Astrocyte (in vitro differentiated cells and primary cell): ENCODE measurements around the gene CMIP. TPM values are rescaled to one million over a fixed set of nuclear protein-coding genes. Genes with fewer than 3 reads are reported as not detected.
A peak's percentile ranks its signal among the peaks of the same experiment; 100 is the strongest.

Source experiments
- DNase-seq: peaks from one replicate; pipeline ENCODE4 v3.0.0-alpha.2; 2010; ENCODE audit warnings: low read depth
- FAIRE-seq: peaks from 2 replicates; lab custom pipeline; 2011; peaks lifted over from hg19 to GRCh38; lab: Jason Lieb, UNC
- H2AFZ ChIP-seq: 2 replicates; pipeline ENCODE4 v1.6.0; 2012; ENCODE audit warnings: low read depth, low read length, inconsistent platforms
- H3K27ac ChIP-seq: 2 replicates; pipeline ENCODE4 v1.5.1; 2011; ENCODE audit warnings: low read depth, low read length, inconsistent platforms
- H3K27me3 ChIP-seq: 2 replicates; pipeline ENCODE4 v1.6.0; 2011; ENCODE audit warnings: low read length, inconsistent platforms; ENCODE audit not compliant: insufficient read depth
- H3K36me3 ChIP-seq: 2 replicates; pipeline ENCODE4 v1.5.1; 2011; ENCODE audit warnings: low read length, inconsistent platforms; ENCODE audit not compliant: insufficient read depth
- H3K4me1 ChIP-seq: 2 replicates; pipeline ENCODE4 v1.5.1; 2011; ENCODE audit warnings: low read length, inconsistent platforms; ENCODE audit not compliant: insufficient read depth
- H3K4me2 ChIP-seq: 2 replicates; pipeline ENCODE4 v1.6.0; 2012; ENCODE audit warnings: low read length, inconsistent platforms
- H3K4me3 ChIP-seq: 2 replicates; pipeline ENCODE4 v1.5.1; 2011; ENCODE audit warnings: low read depth, mild to moderate bottlenecking, low read length, inconsistent platforms; ENCODE audit not compliant: insufficient read depth
- H3K79me2 ChIP-seq: 2 replicates; pipeline ENCODE4 v1.6.0; 2012; ENCODE audit warnings: mild to moderate bottlenecking, low read length, inconsistent platforms; ENCODE audit not compliant: insufficient read depth
- H3K9ac ChIP-seq: 2 replicates; pipeline ENCODE4 v1.6.0; 2012; ENCODE audit warnings: mild to moderate bottlenecking, low read length, inconsistent platforms
- H3K9me3 ChIP-seq: 2 replicates; pipeline ENCODE4 v1.5.1; 2012; ENCODE audit warnings: low read depth, mild to moderate bottlenecking, low read length, inconsistent platforms; ENCODE audit not compliant: insufficient read depth
- H4K20me1 ChIP-seq: 2 replicates; pipeline ENCODE4 v1.6.0; 2012; ENCODE audit warnings: low read length, inconsistent platforms; ENCODE audit not compliant: insufficient read depth
- H3K27ac Mint-ChIP-seq: one replicate; pipeline ENCODE4 v1.8.0; 2021; ENCODE audit warnings: mild to moderate bottlenecking, mixed read lengths; ENCODE audit not compliant: unreplicated experiment
- H3K27me3 Mint-ChIP-seq: one replicate; pipeline ENCODE4 v1.8.0; 2021; ENCODE audit warnings: low read depth, mixed read lengths; ENCODE audit not compliant: unreplicated experiment
- H3K36me3 Mint-ChIP-seq: one replicate; pipeline ENCODE4 v1.8.0; 2021; ENCODE audit warnings: low read depth, mixed read lengths; ENCODE audit not compliant: unreplicated experiment
- H3K4me1 Mint-ChIP-seq: one replicate; pipeline ENCODE4 v1.8.0; 2021; ENCODE audit warnings: low read depth, mixed read lengths; ENCODE audit not compliant: unreplicated experiment
- H3K4me3 Mint-ChIP-seq: one replicate; pipeline ENCODE4 v1.8.0; 2021; ENCODE audit warnings: mild to moderate bottlenecking, moderate library complexity, mixed read lengths; ENCODE audit not compliant: unreplicated experiment
- H3K9me3 Mint-ChIP-seq: one replicate; pipeline ENCODE4 v1.8.0; 2021; ENCODE audit warnings: mild to moderate bottlenecking, mixed read lengths; ENCODE audit not compliant: unreplicated experiment
- EZH2 ChIP-seq: IDR thresholded peaks from 2 replicates; pipeline ENCODE4 v1.6.1; 2012; ENCODE audit warnings: mild to moderate bottlenecking, low read length, inconsistent platforms; ENCODE audit not compliant: insufficient read depth
- total RNA-seq: library from RNA; stranded (reverse); gene quantifications from 2 replicates; pipeline ENCODE4 v1.2.1, GENCODE V29; 2021
- TF ChIP-seq, protein P1 (sequence below): IDR thresholded peaks from 2 replicates; pipeline ENCODE4 v1.5.1; 2011; ENCODE audit warnings: low read depth, mild to moderate bottlenecking, inconsistent platforms, low read length, moderate library complexity; ENCODE audit not compliant: insufficient read depth

CMIP gene
- total RNA-seq, 1 donor from 2014 or later: 71.5 TPM

DNA sequence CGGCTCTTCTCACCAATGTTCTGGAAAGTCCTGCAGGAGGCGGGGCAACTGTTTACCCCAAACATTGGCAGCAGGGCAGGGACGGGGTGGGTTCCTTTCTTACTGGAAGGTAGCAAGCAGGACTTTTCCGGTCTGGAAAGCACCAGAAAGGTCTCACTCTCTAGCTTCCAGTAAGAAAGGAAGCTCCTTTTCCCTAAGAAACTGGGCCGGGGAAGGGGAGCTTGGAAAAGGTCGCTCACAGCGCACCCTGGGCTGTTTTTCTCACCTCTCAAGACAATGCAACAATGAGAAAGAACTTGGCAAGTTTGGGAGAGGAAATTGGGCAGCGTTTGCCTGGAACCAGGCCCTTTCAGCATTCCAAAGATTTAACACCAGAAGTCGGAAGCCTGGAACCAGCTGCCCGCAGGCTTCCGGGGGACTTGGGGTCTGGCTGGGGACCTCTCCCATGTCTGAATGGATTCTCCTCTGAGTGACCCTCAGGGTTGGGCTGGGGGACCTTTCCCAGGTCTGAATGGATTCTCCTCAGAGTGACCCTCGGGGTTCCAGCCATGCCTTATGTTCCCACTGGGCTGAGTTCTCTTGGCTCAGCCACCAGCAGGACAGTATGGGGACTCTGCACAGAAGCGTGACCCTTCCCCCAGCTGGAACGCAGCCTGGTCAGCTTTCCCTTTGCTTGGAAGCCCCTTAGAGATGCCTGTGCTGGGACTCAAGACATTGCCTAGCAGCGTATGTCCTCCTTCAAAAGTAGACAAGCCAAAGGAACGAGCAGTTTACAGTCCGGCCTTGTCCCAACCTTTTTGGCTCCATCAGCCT is 167.9 kb downstream of the CMIP start:
- Histone ChIP-seq H3K27me3 (no peaks in the 10 kb centered on the region), H3K79me2 (peaks cover 37% of the 10 kb centered on the region), H3K9ac (no peak overlapping the region), H3K9me3 (no peaks in the 10 kb centered on the region), H3K4me1 (peaks cover 34% of the 10 kb centered on the region), H3K4me2 (no peak overlapping the region), H3K4me3 (no peak overlapping the region), H2AFZ (no peak overlapping the region), H3K27ac (no peak overlapping the region), H4K20me1 (peaks cover 97% of the 10 kb centered on the region), H3K36me3 (peaks cover 5% of the 10 kb centered on the region)
- Mint-ChIP-seq H3K9me3 (peaks cover under 1% of the 10 kb centered on the region), H3K27ac (no peak overlapping the region), H3K27me3 (no peaks in the 10 kb centered on the region), H3K4me1 (peaks cover 45% of the 10 kb centered on the region), H3K36me3 (peaks cover 7% of the 10 kb centered on the region), H3K4me3 (no peak overlapping the region)
- FAIRE-seq (no peak), DNase-seq (peak; percentile 48)
- TF ChIP-seq, protein P1, sequence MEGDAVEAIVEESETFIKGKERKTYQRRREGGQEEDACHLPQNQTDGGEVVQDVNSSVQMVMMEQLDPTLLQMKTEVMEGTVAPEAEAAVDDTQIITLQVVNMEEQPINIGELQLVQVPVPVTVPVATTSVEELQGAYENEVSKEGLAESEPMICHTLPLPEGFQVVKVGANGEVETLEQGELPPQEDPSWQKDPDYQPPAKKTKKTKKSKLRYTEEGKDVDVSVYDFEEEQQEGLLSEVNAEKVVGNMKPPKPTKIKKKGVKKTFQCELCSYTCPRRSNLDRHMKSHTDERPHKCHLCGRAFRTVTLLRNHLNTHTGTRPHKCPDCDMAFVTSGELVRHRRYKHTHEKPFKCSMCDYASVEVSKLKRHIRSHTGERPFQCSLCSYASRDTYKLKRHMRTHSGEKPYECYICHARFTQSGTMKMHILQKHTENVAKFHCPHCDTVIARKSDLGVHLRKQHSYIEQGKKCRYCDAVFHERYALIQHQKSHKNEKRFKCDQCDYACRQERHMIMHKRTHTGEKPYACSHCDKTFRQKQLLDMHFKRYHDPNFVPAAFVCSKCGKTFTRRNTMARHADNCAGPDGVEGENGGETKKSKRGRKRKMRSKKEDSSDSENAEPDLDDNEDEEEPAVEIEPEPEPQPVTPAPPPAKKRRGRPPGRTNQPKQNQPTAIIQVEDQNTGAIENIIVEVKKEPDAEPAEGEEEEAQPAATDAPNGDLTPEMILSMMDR: no peak
- TF ChIP-seq EZH2: no peak

DNA sequence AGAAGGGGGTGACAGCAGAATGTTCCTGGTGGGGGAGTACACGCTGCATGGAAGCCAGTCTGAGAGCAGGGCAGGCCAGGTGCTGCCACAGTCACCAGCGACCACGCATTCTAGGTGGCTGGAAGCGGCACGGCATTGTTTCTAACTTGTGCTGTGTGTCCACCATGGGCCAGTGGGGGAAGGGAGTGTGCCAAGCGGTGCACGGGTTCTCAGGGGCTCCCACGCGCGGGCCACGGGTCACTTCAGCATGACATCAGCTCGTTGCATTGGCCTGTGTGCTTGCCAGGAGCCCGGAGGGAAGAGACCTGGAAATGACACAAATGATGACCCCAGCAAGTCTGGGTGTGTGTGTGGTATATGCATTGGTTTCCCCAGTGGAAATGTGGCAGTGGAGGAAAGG is 169.6 kb downstream of the CMIP start:
- no peak overlapping the region for H3K4me2 ChIP-seq
- Mint-ChIP-seq H3K4me1 (peaks cover 31% of the 10 kb centered on the region), H3K27me3 (no peaks in the 10 kb centered on the region), H3K4me3 (no peak overlapping the region), H3K9me3 (peaks cover 4% of the 10 kb centered on the region), H3K36me3 (peaks cover 16% of the 10 kb centered on the region), H3K27ac (no peak overlapping the region)
- peaks cover 3% of the 10 kb centered on the region for H3K36me3 ChIP-seq
- H3K79me2 ChIP-seq: peaks cover 39% of the 10 kb centered on the region
- no peak for TF ChIP-seq EZH2
- TF ChIP-seq, protein P1: no peak
- H3K27me3 ChIP-seq: no peaks in the 10 kb centered on the region
- H4K20me1 ChIP-seq: peaks cover 100% of the 10 kb centered on the region
- FAIRE-seq (no peak), DNase-seq (no peak)
- no peak overlapping the region for H3K9ac ChIP-seq
- no peak overlapping the region for H3K4me3 ChIP-seq
- peaks cover 33% of the 10 kb centered on the region for H3K4me1 ChIP-seq
- no peak overlapping the region for H3K27ac ChIP-seq
- no peaks in the 10 kb centered on the region for H3K9me3 ChIP-seq
- no peak overlapping the region for H2AFZ ChIP-seq
